IMR-90 (cell line): ENCODE measurements around the gene USF1. TPM values are rescaled to one million over a fixed set of nuclear protein-coding genes. Genes with fewer than 3 reads are reported as not detected.

Source experiments
- ATAC-seq: fragments of 200-7000 bp; cut with Tn5 transposase; 2 replicates; pipeline ENCODE4 v1.9.1; 2020; ENCODE audit warnings: low read depth, mild to moderate bottlenecking, moderate library complexity
- BruUV-seq: library from RNA; stranded (reverse); fragments of 400-500 nt; replicated peaks from 2 replicates; lab custom pipeline; 2021; lab: Mats Ljungman, UMichigan
- CTCF ChIA-PET: fragments of 300-600 bp; formaldehyde crosslinking; extraction: SDS; loops from one replicate; lab custom pipeline; 2021; ENCODE audit warnings: antibody characterized with exemption; lab: Yijun Ruan, JAX
- POLR2A ChIA-PET: fragments of 300-600 bp; sonication (Branson Sonifier 250); formaldehyde crosslinking; loops from one replicate; lab custom pipeline; 2022; ENCODE audit warnings: antibody characterized with exemption; ENCODE audit not compliant: unreplicated experiment; lab: Charles Lee
- DNase-seq: peaks from one replicate; pipeline ENCODE4 v3.0.0; 2013
- H2AFZ ChIP-seq: replicated peaks from 2 replicates; pipeline ENCODE3; 2013; ENCODE audit warnings: low read length, mild to moderate bottlenecking; ENCODE audit not compliant: poor library complexity
- H2AK5ac ChIP-seq: 2 replicates; pipeline ENCODE4 v1.6.1; 2013; ENCODE audit warnings: low read depth, low read length, inconsistent platforms
- H2AK9ac ChIP-seq: replicated peaks from 2 replicates; pipeline ENCODE3; 2013; ENCODE audit warnings: mild to moderate bottlenecking, low read depth, low read length, moderate library complexity; ENCODE audit not compliant: poor library complexity
- H2BK120ac ChIP-seq: 2 replicates; pipeline ENCODE4 v1.6.1; 2013; ENCODE audit warnings: low read depth, low read length, inconsistent platforms
- H2BK15ac ChIP-seq: 3 replicates; pipeline ENCODE4 v1.6.1; 2013; ENCODE audit warnings: low read depth, low read length, inconsistent platforms
- H2BK20ac ChIP-seq: 2 replicates; pipeline ENCODE4 v1.6.1; 2013; ENCODE audit warnings: low read depth, mild to moderate bottlenecking, inconsistent platforms, low read length, moderate library complexity
- H2BK5ac ChIP-seq: 2 replicates; pipeline ENCODE4 v1.6.1; 2013; ENCODE audit warnings: mild to moderate bottlenecking, low read depth, low read length, inconsistent platforms; ENCODE audit not compliant: poor library complexity, severe bottlenecking
- H3K14ac ChIP-seq: replicated peaks from 2 replicates; pipeline ENCODE4 v1.6.1; 2013; ENCODE audit warnings: low read depth, low read length, inconsistent platforms
- H3K18ac ChIP-seq: 2 replicates; pipeline ENCODE4 v1.6.1; 2013; ENCODE audit warnings: low read depth, low read length, control low read depth
- H3K23ac ChIP-seq: 2 replicates; pipeline ENCODE4 v1.6.1; 2013; ENCODE audit warnings: low read depth, low read length, inconsistent platforms
- H3K27ac ChIP-seq: 2 replicates; pipeline ENCODE4 v1.5.1; 2013; ENCODE audit warnings: mild to moderate bottlenecking, control low read depth, low read length; ENCODE audit not compliant: insufficient read depth
- H3K27me3 ChIP-seq: 2 replicates; pipeline ENCODE4 v1.6.1; 2013; ENCODE audit warnings: low read length; ENCODE audit not compliant: control insufficient read depth, insufficient read depth
- H3K36me3 ChIP-seq: 2 replicates; pipeline ENCODE4 v1.6.1; 2013; ENCODE audit warnings: low read length, mixed read lengths; ENCODE audit not compliant: control insufficient read depth, insufficient read depth
- H3K4ac ChIP-seq: 2 replicates; pipeline ENCODE4 v1.6.1; 2013; ENCODE audit warnings: low read depth, low read length, inconsistent platforms
- H3K4me1 ChIP-seq: 2 replicates; pipeline ENCODE4 v1.6.1; 2013; ENCODE audit warnings: low read length, mixed read lengths; ENCODE audit not compliant: control insufficient read depth, insufficient read depth
- H3K4me2 ChIP-seq: 2 replicates; pipeline ENCODE4 v1.6.1; 2013; ENCODE audit warnings: low read depth, mild to moderate bottlenecking, control low read depth, low read length, moderate library complexity
- H3K4me3 ChIP-seq: 2 replicates; pipeline ENCODE4 v1.5.1; 2013; ENCODE audit warnings: low read depth, mild to moderate bottlenecking, control low read depth, low read length, moderate library complexity; ENCODE audit not compliant: insufficient read depth
- H3K56ac ChIP-seq: 2 replicates; pipeline ENCODE4 v1.6.1; 2013; ENCODE audit warnings: low read length, inconsistent platforms; ENCODE audit not compliant: insufficient read depth; ENCODE audit errors: extremely low read depth
- H3K79me1 ChIP-seq, 2 experiments: 2 replicates each; pipeline ENCODE4 v1.6.1; 2013; ENCODE audit warnings: low read length in 2 of 2, inconsistent platforms in 1 of 2, low read depth in 1 of 2
- H3K9ac ChIP-seq: 2 replicates; pipeline ENCODE4 v1.6.1; 2013; ENCODE audit warnings: low read depth, low read length, control low read depth
- H3K9me1 ChIP-seq: 2 replicates; pipeline ENCODE4 v1.6.1; 2013; ENCODE audit warnings: low read length, inconsistent platforms; ENCODE audit not compliant: insufficient read depth
- H3K9me3 ChIP-seq: 2 replicates; pipeline ENCODE4 v1.6.1; 2013; ENCODE audit warnings: low read length; ENCODE audit not compliant: control insufficient read depth, insufficient read depth
- H4K20me1 ChIP-seq: 2 replicates; pipeline ENCODE4 v1.6.1; 2013; ENCODE audit warnings: low read length, inconsistent platforms; ENCODE audit not compliant: insufficient read depth
- H4K5ac ChIP-seq: 2 replicates; pipeline ENCODE4 v1.6.1; 2013; ENCODE audit warnings: mild to moderate bottlenecking, low read depth, low read length, control low read depth
- H4K8ac ChIP-seq, 2 experiments: 2 replicates each; pipeline ENCODE4 v1.6.1; 2013; ENCODE audit warnings: low read depth in 2 of 2, low read length in 2 of 2, control low read depth in 1 of 2, inconsistent platforms in 1 of 2
- H4K91ac ChIP-seq: 2 replicates; pipeline ENCODE4 v1.6.1; 2013; ENCODE audit warnings: low read depth, low read length, inconsistent platforms; ENCODE audit not compliant: insufficient read depth
- CHD1 ChIP-seq: IDR thresholded peaks from 2 replicates; pipeline ENCODE4 v1.6.1; 2012; ENCODE audit warnings: low read depth, low read length, improper control_type of control experiment
- MAZ ChIP-seq: IDR thresholded peaks from 2 replicates; pipeline ENCODE4 v1.6.1; 2012; ENCODE audit warnings: low read depth, mild to moderate bottlenecking, low read length, improper control_type of control experiment, moderate library complexity, borderline replicate concordance
- MXI1 ChIP-seq: IDR thresholded peaks from 2 replicates; pipeline ENCODE4 v1.6.1; 2012; ENCODE audit warnings: low read depth, mild to moderate bottlenecking, low read length, moderate library complexity, borderline replicate concordance
- NFE2L2 ChIP-seq: fragments of 150-350 bp; IDR thresholded peaks from 2 replicates; pipeline ENCODE4 v1.6.1; 2016; ENCODE audit warnings: low read depth, mild to moderate bottlenecking, low read length
- RAD21 ChIP-seq: IDR thresholded peaks from 2 replicates; pipeline ENCODE4 v1.6.1; 2012; ENCODE audit warnings: low read length, improper control_type of control experiment
- SMC3 ChIP-seq: fragments of 150-350 bp; IDR thresholded peaks from 2 replicates; pipeline ENCODE4 v1.6.1; 2016; ENCODE audit warnings: low read depth, mild to moderate bottlenecking, antibody characterized with exemption, low read length, moderate library complexity
- WGBS, 2 experiments: methylation state at CpG; one replicate each; pipeline versions ENCODE4 v1.1.5 to v1.1.7; 2013; ENCODE audit warnings: missing lambda C conversion rate in 2 of 2; ENCODE audit not compliant: insufficient read length in 1 of 2; ENCODE audit errors: extremely low coverage in 2 of 2; 5-methylcytosine and 5-hydroxymethylcytosine counted together
- dilution Hi-C: fragments of 300-500 bp; cut with HindIII; formaldehyde crosslinking; loops from one replicate; pipeline ENCODE4 v1.14.3; 2018; ENCODE audit warnings: low sequenced_read_pairs; ENCODE audit not compliant: unreplicated experiment
- in situ Hi-C: fragments of 300-500 bp; cut with MboI; formaldehyde crosslinking; loops from 3 replicates; pipeline ENCODE4 v1.14.3; 2019; ENCODE audit warnings: low sequenced_read_pairs, inconsistent platforms, mixed read lengths
- intact Hi-C: fragments of 100-400 bp; cut with micrococcal nuclease; formaldehyde crosslinking; loops from 2 replicates; pipeline ENCODE4 v1.10.0; 2022
- polyA plus RNA-seq, 3 experiments: library from polyadenylated mRNA; depleted of rRNA; stranded (reverse); fragments of >200 nt; gene quantifications; 2 replicates each; pipeline ENCODE4 v1.2.3, GENCODE V29; 2012; ENCODE audit warnings: low replicate concordance in 1 of 3
- total RNA-seq: library from RNA; depleted of rRNA; stranded (reverse); fragments of >200 nt; gene quantifications from 2 replicates; pipeline ENCODE4 v1.2.3, GENCODE V29; 2012
- TF ChIP-seq, protein P1 (sequence below): conservative IDR thresholded peaks from 2 replicates; pipeline ENCODE4 v1.5.1; 2012; ENCODE audit warnings: mild to moderate bottlenecking, low read depth, low read length, improper control_type of control experiment

Gene USF1
- total and polyA plus RNA-seq, 2 of the 4 experiments (the other 2 are of a cell fraction) = 37.1 to 78.9 TPM

DNA sequence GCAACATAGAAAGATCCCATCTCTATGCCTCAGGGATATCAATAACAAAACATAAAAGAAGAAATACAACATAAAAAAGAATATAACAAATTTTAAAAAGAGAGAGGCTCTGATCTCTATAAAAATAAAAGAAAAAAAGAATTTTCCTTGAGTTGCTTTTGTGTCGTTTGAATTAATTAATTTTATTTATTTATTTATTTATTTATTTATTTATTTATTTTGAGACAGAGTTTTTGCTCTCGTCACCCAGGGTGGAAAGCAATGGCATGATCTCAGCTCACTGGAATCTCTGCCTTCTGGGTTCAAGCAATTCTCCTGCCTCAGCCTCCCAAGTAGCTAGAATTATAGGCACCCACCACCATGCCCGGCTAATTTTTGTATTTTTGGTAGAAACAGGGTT is 33.4 kb downstream of the USF1 start:
- no peak overlapping the region for H4K8ac ChIP-seq
- DNase-seq (no peak), ATAC-seq (no peak)
- H3K14ac ChIP-seq = no peak overlapping the region
- H2BK20ac ChIP-seq = no peak overlapping the region
- no peak overlapping the region for H4K91ac ChIP-seq
- H3K18ac ChIP-seq = no peak overlapping the region
- no TSS peak for BruUV-seq
- ChIA-PET CTCF (no interaction called here), POLR2A (no interaction called here)
- H3K27ac ChIP-seq = no peak overlapping the region
- H2BK15ac ChIP-seq = no peak overlapping the region
- no CpG with 5 or more reads among the region's 3 CpGs for WGBS, 2 experiments
- no peak overlapping the region for H3K9ac ChIP-seq
- in situ Hi-C loops (no loop called here), dilution Hi-C loops (no loop called here), intact Hi-C loops (no loop called here)
- no peaks in the 10 kb centered on the region for H3K27me3 ChIP-seq
- H4K5ac ChIP-seq = no peak overlapping the region
- H3K36me3 ChIP-seq = no peaks in the 10 kb centered on the region
- H3K79me1 ChIP-seq = no peaks in the 10 kb centered on the region
- H2AK5ac ChIP-seq = no peak overlapping the region
- no peak overlapping the region for H2BK120ac ChIP-seq
- no peaks in the 10 kb centered on the region for H3K9me3 ChIP-seq
- peaks cover 5% of the 10 kb centered on the region for H3K9me1 ChIP-seq
- no peak overlapping the region for H2BK5ac ChIP-seq
- H3K4me3 ChIP-seq = no peak overlapping the region
- H3K23ac ChIP-seq = no peak overlapping the region
- no peaks in the 10 kb centered on the region for H4K20me1 ChIP-seq
- no peak overlapping the region for H3K4me2 ChIP-seq
- H3K56ac ChIP-seq = no peak overlapping the region
- H3K4ac ChIP-seq = no peak overlapping the region
- peaks cover 6% of the 10 kb centered on the region for H3K4me1 ChIP-seq
- no peak overlapping the region for H2AFZ ChIP-seq
- TF ChIP-seq SMC3 (no peak), RAD21 (no peak), NFE2L2 (no peak), MAZ (no peak), MXI1 (no peak), CHD1 (no peak)
- TF ChIP-seq, protein P1, sequence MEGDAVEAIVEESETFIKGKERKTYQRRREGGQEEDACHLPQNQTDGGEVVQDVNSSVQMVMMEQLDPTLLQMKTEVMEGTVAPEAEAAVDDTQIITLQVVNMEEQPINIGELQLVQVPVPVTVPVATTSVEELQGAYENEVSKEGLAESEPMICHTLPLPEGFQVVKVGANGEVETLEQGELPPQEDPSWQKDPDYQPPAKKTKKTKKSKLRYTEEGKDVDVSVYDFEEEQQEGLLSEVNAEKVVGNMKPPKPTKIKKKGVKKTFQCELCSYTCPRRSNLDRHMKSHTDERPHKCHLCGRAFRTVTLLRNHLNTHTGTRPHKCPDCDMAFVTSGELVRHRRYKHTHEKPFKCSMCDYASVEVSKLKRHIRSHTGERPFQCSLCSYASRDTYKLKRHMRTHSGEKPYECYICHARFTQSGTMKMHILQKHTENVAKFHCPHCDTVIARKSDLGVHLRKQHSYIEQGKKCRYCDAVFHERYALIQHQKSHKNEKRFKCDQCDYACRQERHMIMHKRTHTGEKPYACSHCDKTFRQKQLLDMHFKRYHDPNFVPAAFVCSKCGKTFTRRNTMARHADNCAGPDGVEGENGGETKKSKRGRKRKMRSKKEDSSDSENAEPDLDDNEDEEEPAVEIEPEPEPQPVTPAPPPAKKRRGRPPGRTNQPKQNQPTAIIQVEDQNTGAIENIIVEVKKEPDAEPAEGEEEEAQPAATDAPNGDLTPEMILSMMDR = no peak
- H2AK9ac ChIP-seq = no peak overlapping the region
